Colonic mucosa (tissue), 4 donors: Measurements from ENCODE around the gene SYK. TPM values are rescaled to one million over a fixed set of nuclear protein-coding genes. Genes with fewer than 3 reads are reported as not detected.

ENCODE experiments used
- DNase-seq: peaks from one replicate; pipeline ENCODE4 v3.0.0-alpha.2; 2020
- H3K27ac ChIP-seq: fragments of 200-600 bp; one replicate; pipeline ENCODE4 v1.8.0; 2021
- H3K27me3 ChIP-seq: fragments of 200-600 bp; one replicate; pipeline ENCODE4 v1.8.0; 2021
- H3K36me3 ChIP-seq: fragments of 200-600 bp; one replicate; pipeline ENCODE4 v1.8.0; 2021
- H3K4me1 ChIP-seq: fragments of 200-600 bp; one replicate; pipeline ENCODE4 v1.8.0; 2021; ENCODE audit warnings: mild to moderate bottlenecking
- H3K4me3 ChIP-seq: fragments of 200-600 bp; one replicate; pipeline ENCODE4 v1.8.0; 2021
- H3K9ac ChIP-seq, 2 donors: one replicate each; pipeline ENCODE4 v1.7.0; 2013; ENCODE audit warnings: control low read depth in 2 of 2, low read depth in 2 of 2, low read length in 2 of 2
- H3K9me3 ChIP-seq: fragments of 200-600 bp; one replicate; pipeline ENCODE4 v1.8.0; 2021
- CTCF ChIP-seq: fragments of 200-600 bp; IDR thresholded peaks from one replicate; pipeline ENCODE4 v1.8.0; 2022; ENCODE audit warnings: antibody characterized with exemption, mild to moderate bottlenecking
- intact Hi-C: fragments of 100-400 bp; cut with DNase I; formaldehyde crosslinking; loops from one replicate; pipeline ENCODE4 v1.14.1; 2022
- total RNA-seq, 2 donors: library from RNA; stranded (reverse); fragmentation: NEBNext Ultra II Directional in 1 of 2; extraction: Animal tissue kit (Norgen Biotek cat#: 25700) in 1 of 2; gene quantifications; one replicate each; pipeline ENCODE4 v1.2.1, GENCODE V29; 2021
- donor health status: healthy.
- donor health status: DM: no; HTN: no; CAD: no.
- donor health status: DM: no; HTN: no; CAD: no.

The SYK gene
- total RNA-seq, 2 donors from 2014 or later: 58.1 to 92.6 TPM

GRCh38 chr9:90898228-90898627 is 96.6 kb downstream of the SYK start:
- Histone ChIP-seq H3K9me3 (no peaks in the 10 kb centered on the region), H3K4me1 (no peaks in the 10 kb centered on the region), H3K4me3 (no peak overlapping the region), H3K27me3 (no peaks in the 10 kb centered on the region), H3K36me3 (no peaks in the 10 kb centered on the region), H3K9ac (no peak overlapping the region), H3K27ac (no peak overlapping the region)
- no peak for DNase-seq
- intact Hi-C loops: no loop called here
- TF ChIP-seq CTCF: no peak

DNA sequence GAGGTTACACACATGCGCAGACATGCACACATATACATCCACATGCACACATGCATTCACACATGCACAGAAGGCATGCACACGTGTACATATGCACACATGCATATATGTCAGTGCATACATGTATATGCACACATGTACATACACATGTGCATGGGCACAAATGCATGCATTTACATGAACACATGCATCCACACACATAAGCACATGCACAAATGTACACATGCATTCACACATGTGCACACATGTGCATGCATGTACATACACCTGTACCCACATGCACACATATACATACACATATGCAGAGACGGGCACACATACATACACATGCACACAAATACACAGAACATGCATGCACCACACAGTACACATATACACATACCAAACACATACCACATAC is 97.7 kb downstream of the SYK start:
- DNase-seq: no peak
- Histone ChIP-seq H3K36me3 (no peaks in the 10 kb centered on the region), H3K4me3 (no peak overlapping the region), H3K9me3 (no peaks in the 10 kb centered on the region), H3K27me3 (no peaks in the 10 kb centered on the region), H3K9ac (no peak overlapping the region), H3K4me1 (no peaks in the 10 kb centered on the region), H3K27ac (no peak overlapping the region)
- no peak for TF ChIP-seq CTCF
- intact Hi-C loops: no loop called here

- Histone ChIP-seq H3K4me1 (no peaks in the 10 kb centered on the region), H3K9me3 (no peaks in the 10 kb centered on the region), H3K27me3 (no peaks in the 10 kb centered on the region), H3K9ac (no peak overlapping the region), H3K27ac (no peak overlapping the region), H3K4me3 (no peak overlapping the region), H3K36me3 (no peaks in the 10 kb centered on the region)
- intact Hi-C loops: no loop called here
- no peak for TF ChIP-seq CTCF
- DNase-seq: no peak
Observed at GRCh38 chr9:90900130-90900529, 98.5 kb downstream of the SYK start.

DNA sequence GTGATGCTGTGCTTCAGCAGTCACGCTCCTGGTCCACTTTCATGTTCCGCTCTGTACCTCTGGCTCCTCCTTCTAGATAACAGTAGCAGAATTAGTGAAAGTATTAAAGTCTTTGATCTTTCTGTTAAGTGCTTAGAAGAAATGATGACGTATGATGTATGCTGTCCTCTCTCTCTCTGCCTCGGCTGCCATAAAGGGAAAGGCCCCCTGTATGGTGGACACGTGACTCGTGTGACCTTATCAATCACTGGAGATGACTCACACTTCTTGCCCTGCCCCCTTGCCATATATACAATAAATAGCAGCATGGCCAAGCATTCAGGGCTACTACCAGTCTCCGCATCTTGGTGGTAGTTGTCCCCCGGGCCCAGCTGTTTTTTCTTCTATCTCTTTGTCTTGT is 100.3 kb downstream of the SYK start:
- intact Hi-C loops: no loop called here
- no peak for DNase-seq
- no peak overlapping the region for H3K4me3 ChIP-seq
- no peak for TF ChIP-seq CTCF
- no peaks in the 10 kb centered on the region for H3K9me3 ChIP-seq
- no peak overlapping the region for H3K27ac ChIP-seq
- no peaks in the 10 kb centered on the region for H3K4me1 ChIP-seq
- no peaks in the 10 kb centered on the region for H3K36me3 ChIP-seq
- H3K27me3 ChIP-seq: no peaks in the 10 kb centered on the region
- no peak overlapping the region for H3K9ac ChIP-seq

DNA sequence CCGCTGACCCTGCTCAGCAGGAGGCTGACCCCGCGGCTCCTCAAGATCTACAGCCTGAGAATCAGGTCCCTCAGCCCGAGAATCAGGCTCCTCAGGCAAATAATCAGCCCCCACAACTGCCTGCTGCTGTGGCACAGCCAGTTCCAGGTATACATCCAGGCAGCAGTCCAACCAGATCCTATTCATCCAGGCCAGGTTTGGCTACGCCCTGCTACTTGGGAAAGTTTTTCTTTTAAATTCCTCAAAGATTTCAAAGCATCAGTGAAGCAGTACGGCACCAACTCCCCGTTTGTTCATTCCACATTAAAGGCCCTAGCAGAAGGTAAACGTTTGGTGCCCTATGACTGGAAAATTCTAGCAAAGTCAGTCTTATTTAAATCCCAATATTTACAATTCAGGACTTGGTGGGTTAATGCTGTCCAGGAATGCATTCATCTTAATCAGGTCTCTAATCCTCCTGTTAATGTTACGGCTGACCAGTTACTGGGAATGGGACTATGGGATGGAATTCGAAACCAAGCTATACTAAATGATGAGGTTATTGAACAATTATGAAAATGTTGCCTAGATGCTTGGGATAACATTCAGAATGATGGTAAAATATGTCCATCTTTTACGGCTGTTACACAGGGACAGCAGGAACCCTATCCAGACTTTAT is 102.3 kb downstream of the SYK start:
- no peak for DNase-seq
- Histone ChIP-seq H3K4me1 (no peaks in the 10 kb centered on the region), H3K27me3 (no peaks in the 10 kb centered on the region), H3K9ac (no peak overlapping the region), H3K36me3 (no peaks in the 10 kb centered on the region), H3K4me3 (no peak overlapping the region), H3K27ac (no peak overlapping the region), H3K9me3 (no peaks in the 10 kb centered on the region)
- no peak for TF ChIP-seq CTCF
- intact Hi-C loops: no loop called here
